Lung (tissue), 12 donors: ENCODE data around the gene GLT1D1. TPM values are rescaled to one million over a fixed set of nuclear protein-coding genes. Genes with fewer than 3 reads are reported as not detected.

Source experiments
- ATAC-seq: fragments of 200-7000 bp; cut with Tn5 transposase; one replicate; pipeline ENCODE4 v1.9.1; 2020; ENCODE audit warnings: moderate number of reproducible peaks; ENCODE audit not compliant: insufficient read depth, low FRiP score
- DNase-seq, 3 donors: peaks; one replicate each; pipeline ENCODE4 v3.0.0-alpha.2; 2013 to 2017
- H3K27ac ChIP-seq, 2 donors: one replicate each; pipeline ENCODE4 v1.5.1; 2013; ENCODE audit warnings: mild to moderate bottlenecking in 2 of 2, moderate library complexity in 2 of 2, control low read depth in 1 of 2, inconsistent platforms in 1 of 2, low read depth in 1 of 2, low read length in 1 of 2
- H3K27me3 ChIP-seq, 3 donors: one replicate each; pipeline ENCODE4 v1.5.1; 2013; ENCODE audit warnings: low read length in 2 of 3; ENCODE audit not compliant: control insufficient read depth in 3 of 3, insufficient read depth in 3 of 3
- H3K36me3 ChIP-seq, 4 donors: one replicate each; pipeline ENCODE4 v1.5.1; 2013; ENCODE audit warnings: low read length in 4 of 4, mild to moderate bottlenecking in 1 of 4, moderate library complexity in 1 of 4; ENCODE audit not compliant: control insufficient read depth in 4 of 4, insufficient read depth in 4 of 4
- H3K4me1 ChIP-seq, 5 donors: one replicate each; pipeline ENCODE4 v1.5.1; 2013; ENCODE audit warnings: low read length in 5 of 5, mild to moderate bottlenecking in 2 of 5, moderate library complexity in 1 of 5; ENCODE audit not compliant: control insufficient read depth in 5 of 5, insufficient read depth in 5 of 5
- H3K4me3 ChIP-seq: one replicate; pipeline ENCODE4 v1.5.1; 2013; ENCODE audit warnings: mild to moderate bottlenecking, control low read depth, moderate library complexity
- H3K9ac ChIP-seq, 2 donors: one replicate each; pipeline ENCODE4 v1.5.1; 2013; ENCODE audit warnings: low read length in 2 of 2, control low read depth in 1 of 2; ENCODE audit not compliant: insufficient read depth in 1 of 2
- H3K9me3 ChIP-seq, 4 donors: one replicate each; pipeline ENCODE4 v1.5.1; 2013; ENCODE audit warnings: low read length in 3 of 4, mild to moderate bottlenecking in 1 of 4, moderate library complexity in 1 of 4; ENCODE audit not compliant: control insufficient read depth in 4 of 4, insufficient read depth in 3 of 4
- WGBS, 2 donors: extraction: QIAGEN DNeasy Blood & Tissue Kit; methylation state at CpG; one replicate each; pipeline ENCODE4 v1.1.7; 2013; 5-methylcytosine and 5-hydroxymethylcytosine counted together
- polyA plus RNA-seq, 2 donors: library from polyadenylated mRNA; stranded (reverse); fragments of 200-250 nt; gene quantifications; one replicate each; pipeline ENCODE4 v1.2.1, GENCODE V29; 2013
- total RNA-seq, 2 donors: library from RNA; depleted of rRNA in 1 of 2; stranded (reverse); fragments of >200 nt in 1 of 2; gene quantifications; one replicate each; pipeline ENCODE4 v1.2.1, GENCODE V29; 2014 to 2021
- TF ChIP-seq, protein P1 (sequence below): IDR thresholded peaks from 2 replicates; pipeline ENCODE4 v1.5.1; 2012; ENCODE audit warnings: mild to moderate bottlenecking; ENCODE audit errors: control extremely low read depth, extremely low read depth
- donor health status: control.
- donor health status: control.
- donor health status: Bipolar disorder and iron deficiency.
- donor health status: healthy.
- donor health status: DM: yes; HTN: yes; CAD: no.

GLT1D1 gene
- total and polyA plus RNA-seq, 4 donors = 0.39 to 25.4 (median 4.2) TPM

DNA sequence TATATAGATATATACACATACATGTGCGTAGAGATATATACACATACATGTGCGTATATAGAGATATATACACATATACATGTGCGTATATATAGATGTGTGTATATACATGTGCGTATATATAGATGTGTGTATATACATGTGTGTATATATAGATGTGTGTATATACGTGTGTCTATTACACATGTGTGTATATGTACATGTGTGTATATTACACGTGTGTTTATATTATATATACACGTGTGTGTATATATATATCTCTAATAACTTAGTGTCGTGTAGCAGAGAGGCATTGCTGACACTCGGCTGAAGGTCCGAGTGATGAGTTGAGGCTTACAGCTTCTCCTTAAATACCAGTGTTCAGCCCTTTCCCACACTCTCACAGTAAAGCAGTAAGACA, 133.7 kb downstream of the GLT1D1 start:
- H3K9ac ChIP-seq = no peak overlapping the region
- no peak for ATAC-seq
- TF ChIP-seq, protein P1, sequence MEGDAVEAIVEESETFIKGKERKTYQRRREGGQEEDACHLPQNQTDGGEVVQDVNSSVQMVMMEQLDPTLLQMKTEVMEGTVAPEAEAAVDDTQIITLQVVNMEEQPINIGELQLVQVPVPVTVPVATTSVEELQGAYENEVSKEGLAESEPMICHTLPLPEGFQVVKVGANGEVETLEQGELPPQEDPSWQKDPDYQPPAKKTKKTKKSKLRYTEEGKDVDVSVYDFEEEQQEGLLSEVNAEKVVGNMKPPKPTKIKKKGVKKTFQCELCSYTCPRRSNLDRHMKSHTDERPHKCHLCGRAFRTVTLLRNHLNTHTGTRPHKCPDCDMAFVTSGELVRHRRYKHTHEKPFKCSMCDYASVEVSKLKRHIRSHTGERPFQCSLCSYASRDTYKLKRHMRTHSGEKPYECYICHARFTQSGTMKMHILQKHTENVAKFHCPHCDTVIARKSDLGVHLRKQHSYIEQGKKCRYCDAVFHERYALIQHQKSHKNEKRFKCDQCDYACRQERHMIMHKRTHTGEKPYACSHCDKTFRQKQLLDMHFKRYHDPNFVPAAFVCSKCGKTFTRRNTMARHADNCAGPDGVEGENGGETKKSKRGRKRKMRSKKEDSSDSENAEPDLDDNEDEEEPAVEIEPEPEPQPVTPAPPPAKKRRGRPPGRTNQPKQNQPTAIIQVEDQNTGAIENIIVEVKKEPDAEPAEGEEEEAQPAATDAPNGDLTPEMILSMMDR = no peak
- no peaks in the 10 kb centered on the region for H3K36me3 ChIP-seq
- peaks cover 0 to 3% (median 0%) of the 10 kb centered on the region in 4 donors for H3K9me3 ChIP-seq
- 72 to 80% methylated on average over 10 of the region's 10 CpGs for WGBS, 2 donors
- no peaks in the 10 kb centered on the region for H3K27me3 ChIP-seq
- H3K4me3 ChIP-seq = no peak overlapping the region
- no peak for DNase-seq
- no peak overlapping the region for H3K27ac ChIP-seq
- no peaks in the 10 kb centered on the region for H3K4me1 ChIP-seq

DNA sequence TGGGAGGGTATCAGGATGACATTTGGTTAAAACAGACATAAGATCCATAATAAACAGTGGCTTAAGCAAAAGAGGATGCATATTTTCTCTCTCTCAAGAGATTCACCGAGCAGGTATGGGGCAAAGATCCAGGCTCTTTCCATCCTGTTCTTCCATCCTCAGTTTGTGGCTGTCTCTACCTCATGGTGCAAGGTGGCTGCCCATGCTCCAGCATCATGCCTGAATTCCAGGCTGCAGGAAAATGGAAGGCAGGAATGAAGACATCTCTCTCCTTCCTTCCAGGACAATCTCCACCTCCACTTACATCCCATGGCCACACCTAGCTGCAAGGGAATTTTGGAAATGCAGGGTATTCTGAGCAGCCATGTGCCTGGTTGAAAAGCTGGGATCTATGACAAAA, 136.0 kb downstream of the GLT1D1 start:
- no peak for ATAC-seq
- TF ChIP-seq, protein P1 = no peak

DNA sequence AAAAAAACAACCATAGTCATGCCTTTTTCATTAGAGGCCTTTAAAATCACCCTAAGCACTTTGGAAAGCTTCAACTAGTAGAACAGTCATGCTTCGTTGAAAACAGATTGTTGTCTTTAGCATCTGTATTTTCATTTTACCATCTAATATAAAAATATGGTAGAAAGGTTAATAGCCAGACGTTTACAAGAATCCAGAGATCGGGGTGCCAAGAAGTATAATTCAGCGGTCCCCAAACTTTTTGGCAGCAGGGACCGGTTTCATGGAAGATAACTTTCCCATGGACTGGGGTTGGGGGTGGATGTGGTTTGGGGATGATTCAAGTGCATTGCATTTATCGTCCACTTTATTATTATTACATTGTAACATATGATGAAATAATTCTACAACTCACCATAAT, 138.4 kb downstream of the GLT1D1 start:
- no peak for ATAC-seq
- Histone ChIP-seq H3K9me3 (peaks cover 0 to 5% (median 0%) of the 10 kb centered on the region in 4 donors), H3K36me3 (no peaks in the 10 kb centered on the region), H3K4me1 (no peaks in the 10 kb centered on the region), H3K27ac (no peak overlapping the region), H3K4me3 (no peak overlapping the region), H3K27me3 (no peaks in the 10 kb centered on the region), H3K9ac (no peak overlapping the region)
- TF ChIP-seq, protein P1 = no peak
- no peak for DNase-seq
- WGBS, 2 donors = 86 to 94% methylated on average over 6 of the region's 6 CpGs

More for the DNA sequence above, 136.0 kb downstream of the GLT1D1 start:
- no peaks in the 10 kb centered on the region for H3K36me3 ChIP-seq
- H3K27ac ChIP-seq = no peak overlapping the region
- no peaks in the 10 kb centered on the region for H3K27me3 ChIP-seq
- H3K4me1 ChIP-seq = no peaks in the 10 kb centered on the region
- no peak overlapping the region for H3K4me3 ChIP-seq
- no peak for DNase-seq
- WGBS, 2 donors = 89 to 93% methylated on average over 1 of the region's 1 CpG
- no peak overlapping the region for H3K9ac ChIP-seq
- peaks cover 0 to 3% (median 0%) of the 10 kb centered on the region in 4 donors for H3K9me3 ChIP-seq

DNA sequence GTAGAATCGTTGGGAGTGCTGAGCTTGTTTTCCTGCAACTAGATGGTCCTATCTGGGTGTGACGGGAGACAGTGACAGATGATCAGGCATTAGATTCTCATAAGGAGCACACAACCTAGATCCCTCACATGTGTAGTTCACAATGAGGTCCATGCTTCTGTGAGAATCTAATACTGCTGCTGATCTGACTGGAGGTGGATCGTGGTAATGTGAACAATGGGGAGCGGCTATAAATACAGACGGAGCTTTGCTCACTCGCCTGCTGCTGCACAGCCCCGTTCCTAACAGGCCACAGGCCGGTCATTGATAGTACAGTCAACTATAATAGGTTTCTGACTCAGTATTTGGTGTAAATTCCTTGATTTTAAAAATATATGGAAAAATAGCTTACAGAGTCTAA, 138.8 kb downstream of the GLT1D1 start:
- ATAC-seq (no peak), DNase-seq (no peak)
- Histone ChIP-seq H3K36me3 (no peaks in the 10 kb centered on the region), H3K9ac (no peak overlapping the region), H3K27me3 (no peaks in the 10 kb centered on the region), H3K4me1 (no peaks in the 10 kb centered on the region), H3K4me3 (no peak overlapping the region), H3K9me3 (peaks cover 0 to 5% (median 0%) of the 10 kb centered on the region in 4 donors), H3K27ac (no peak overlapping the region)
- 63 to 84% methylated on average over 8 of the region's 8 CpGs for WGBS, 2 donors
- TF ChIP-seq, protein P1 = no peak
